NCI-H1092 (cell line): Measurements from ENCODE around the gene CCPG1.

ENCODE experiments used
- DNase-seq: peaks from one replicate; lab custom pipeline; 2025; lab: John Stamatoyannopoulos, UW

CCPG1 gene

DNA sequence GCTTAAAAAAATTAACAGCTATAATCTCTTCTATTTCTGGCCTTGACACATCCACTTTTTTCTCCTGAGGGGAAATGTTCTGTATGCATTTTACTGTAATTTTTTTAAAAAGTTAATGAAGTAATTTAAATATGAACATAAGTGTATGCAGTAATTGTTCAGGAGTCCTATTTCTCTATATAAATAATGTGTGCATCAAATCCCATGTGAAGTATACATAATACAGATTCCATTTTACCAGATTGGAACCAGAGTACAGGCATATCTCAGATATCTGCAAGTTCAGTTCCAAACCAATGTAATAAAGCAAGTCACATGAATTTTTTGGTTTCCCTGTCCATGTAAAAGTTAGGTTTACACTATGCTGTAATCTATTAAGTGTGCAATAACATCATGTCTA is 26.6 kb downstream of the CCPG1 start:
- DNase-seq = no peak

DNA sequence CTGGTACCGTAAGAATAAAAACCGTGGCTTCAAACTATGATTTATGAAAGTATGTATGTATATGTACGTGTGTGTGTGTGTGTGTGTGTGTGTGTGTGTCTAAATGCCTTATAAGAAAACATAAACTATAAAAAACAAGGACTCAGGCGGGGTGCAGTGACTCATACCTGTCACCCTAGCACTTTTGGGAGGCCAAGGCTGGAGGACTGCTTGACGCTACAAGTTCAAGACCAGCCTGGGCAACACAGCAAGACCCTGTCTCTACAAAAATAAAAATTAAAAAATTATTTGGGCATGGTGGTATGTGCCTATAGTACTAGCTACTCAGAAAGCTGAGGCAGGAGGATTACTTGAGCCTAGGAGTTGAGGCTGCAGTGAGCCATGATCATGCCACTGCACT is 29.1 kb downstream of the CCPG1 start:
- no peak for DNase-seq

DNA sequence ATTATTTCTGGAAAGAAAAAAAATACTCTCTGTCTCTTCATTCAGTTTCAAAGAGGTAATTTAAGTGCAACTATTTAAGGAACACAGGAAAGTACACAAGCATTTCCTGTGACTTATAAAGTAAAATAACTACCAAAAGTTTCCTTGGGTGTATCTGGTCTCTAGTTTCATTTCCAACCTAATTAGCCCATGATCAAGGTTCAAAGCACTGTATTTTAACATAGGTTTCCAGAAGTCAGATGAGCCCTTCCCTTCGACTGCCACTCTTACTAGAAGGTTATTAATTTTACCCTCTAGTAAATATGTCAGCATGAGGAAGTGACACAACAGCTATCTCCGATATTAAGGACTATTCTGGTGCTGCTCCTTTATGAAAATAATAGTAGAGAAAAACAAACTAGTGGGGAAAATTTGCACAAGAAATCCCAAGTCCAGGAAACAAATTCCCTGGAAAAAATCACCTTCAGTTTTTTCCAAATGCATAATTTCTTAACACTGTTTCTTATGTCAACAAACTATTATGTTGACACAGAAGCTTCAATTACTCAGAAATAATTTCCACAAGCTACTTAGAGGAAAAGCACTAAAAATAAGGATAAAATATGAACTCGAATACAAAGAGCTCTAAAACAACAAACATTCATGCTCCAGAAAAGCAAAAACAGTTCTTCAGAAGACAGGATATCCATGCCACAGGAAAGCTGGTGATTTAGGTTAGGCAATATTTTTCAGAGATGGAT is 35.3 kb downstream of the CCPG1 start:
- no peak for DNase-seq

DNA sequence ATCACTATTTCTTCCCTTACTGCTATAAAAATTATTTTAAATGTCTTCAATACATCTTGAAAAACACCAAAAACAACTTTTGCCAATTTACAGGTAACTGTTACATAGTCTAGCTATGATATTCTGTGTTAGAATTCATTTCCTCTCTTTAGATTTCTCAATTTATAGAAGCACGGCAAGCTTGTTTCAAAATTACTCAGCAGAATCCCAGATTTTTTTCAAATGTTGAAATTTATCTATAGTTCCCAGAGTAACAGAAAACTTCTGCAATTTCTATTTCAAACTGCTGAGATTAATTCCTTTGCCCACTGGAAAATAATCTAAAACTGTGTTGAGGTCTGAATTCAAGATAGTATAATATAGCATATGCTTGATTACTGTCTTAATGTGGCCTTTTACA is 41.2 kb downstream of the CCPG1 start:
- no peak for DNase-seq

DNA sequence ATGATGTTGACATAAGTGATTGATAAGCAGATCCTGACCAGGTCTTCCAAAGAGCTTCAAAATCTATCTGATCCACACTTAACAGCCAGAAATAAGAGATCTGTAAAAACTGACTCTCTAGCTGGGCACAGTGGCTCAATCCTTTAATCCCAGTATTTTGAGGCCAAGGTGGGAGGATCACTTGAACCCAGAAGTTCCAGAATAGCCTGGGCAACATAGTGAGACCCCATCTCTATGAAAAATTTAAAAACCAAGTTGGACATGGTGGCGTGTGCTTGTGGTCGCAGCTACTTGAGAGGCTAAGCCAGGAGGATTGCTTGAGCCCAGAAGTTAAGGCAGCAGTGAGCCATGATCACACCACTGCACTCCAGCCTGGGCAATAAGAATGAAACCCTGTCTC is 45.5 kb downstream of the CCPG1 start:
- DNase-seq = no peak

DNA sequence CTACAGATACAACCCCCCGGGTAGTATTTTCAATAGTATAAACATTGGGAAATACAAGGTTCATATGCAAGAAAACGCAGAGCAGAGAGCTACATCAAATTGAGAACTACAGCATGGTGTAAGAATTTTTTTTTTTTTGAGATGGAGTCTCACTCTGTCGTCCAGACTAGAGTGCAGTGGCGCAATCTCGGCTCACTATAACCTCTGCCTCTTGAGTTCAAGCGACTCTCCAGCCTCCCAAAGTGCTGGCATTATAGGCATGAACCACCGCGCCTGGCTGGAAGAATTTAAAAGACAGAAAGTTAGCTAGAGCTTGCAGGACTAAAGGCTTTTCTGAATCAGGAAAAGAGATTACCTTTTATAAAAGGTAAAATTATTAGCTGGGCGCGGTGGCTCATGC is 47.1 kb downstream of the CCPG1 start:
- no peak for DNase-seq

DNA sequence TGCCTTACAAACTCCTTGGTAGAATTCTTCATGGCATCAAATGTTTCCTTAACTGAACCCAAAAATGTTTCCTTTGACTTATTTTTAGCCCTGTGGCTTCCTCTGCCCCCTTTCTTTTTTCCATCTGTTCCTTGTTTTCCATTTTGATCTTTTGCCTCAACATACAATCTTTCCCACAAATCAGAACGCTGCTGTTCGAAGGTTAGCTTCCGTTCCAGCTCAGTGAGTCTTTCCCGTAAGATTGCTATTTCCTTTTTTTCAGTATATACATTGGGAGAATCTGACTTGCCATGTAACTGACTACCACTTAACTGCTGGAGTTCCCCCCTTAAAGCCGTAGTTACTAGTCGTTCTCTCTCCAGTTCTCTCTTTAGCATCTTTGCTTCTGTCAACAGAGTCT is 47.9 kb downstream of the CCPG1 start:
- no peak for DNase-seq

DNA sequence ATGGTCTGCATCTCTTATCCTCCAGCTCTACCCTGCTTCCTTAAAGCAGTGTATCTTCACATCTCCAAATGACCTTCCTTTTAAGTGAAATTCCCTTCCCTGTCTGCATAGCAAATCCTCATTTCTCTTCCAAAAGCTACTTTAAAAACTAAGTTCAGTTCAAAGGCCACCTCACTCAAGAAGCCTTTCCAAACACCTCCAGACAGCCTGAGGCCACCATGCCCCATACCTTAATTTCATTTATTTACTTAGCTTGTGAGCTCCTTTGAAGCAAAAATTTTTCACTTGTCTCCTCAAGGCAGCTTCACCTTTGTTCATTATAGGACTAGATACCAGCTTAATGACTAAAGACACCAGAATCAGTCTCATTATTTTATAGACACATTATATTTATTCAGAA is 49.7 kb downstream of the CCPG1 start:
- DNase-seq = no peak

DNA sequence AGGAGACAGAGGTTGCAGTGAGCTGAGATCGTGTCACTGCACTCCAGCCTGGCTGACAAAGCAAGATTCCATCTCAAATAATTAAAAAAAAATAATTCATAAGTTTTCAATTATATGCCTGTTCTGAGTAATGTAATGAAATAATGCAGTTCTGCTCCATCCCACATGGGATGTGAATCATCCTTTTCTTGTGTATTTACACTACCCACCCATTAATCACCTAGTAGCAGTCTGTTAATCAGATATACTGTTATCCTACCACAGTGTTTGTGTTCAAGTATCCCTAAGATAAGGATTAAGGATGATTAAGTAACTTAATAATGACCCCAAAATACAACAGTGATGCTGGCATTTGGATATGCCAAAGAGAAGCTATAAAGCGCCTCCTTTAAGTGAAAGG is 50.4 kb downstream of the CCPG1 start:
- no peak for DNase-seq

DNA sequence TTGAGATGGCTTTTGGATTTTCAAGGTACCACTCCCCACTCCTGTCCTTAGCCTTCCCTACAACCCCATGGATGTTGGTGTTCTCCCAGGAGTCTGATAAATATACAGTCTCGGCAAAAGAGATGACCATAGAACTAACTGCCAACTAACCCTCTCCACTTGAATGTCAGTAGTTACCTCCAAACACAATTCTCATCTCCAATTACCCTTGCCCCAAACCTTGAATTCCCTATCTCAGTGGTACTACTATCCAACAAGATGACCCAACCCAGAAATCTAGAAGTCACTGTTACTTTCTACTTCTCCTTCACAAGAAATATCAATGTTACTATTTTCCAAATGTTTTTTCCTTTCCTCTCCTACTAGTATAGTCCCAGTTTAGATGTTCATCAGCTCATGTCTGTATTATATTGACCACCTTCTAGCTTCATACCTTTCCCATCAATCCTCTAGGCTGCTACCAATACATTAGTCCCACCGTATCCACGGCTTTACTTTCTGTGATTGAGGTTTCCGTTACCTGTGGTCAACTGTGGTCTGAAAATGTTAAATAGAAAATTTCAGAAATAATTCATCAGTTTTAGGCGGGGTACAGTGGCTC is 51.1 kb downstream of the CCPG1 start:
- DNase-seq = no peak

DNA sequence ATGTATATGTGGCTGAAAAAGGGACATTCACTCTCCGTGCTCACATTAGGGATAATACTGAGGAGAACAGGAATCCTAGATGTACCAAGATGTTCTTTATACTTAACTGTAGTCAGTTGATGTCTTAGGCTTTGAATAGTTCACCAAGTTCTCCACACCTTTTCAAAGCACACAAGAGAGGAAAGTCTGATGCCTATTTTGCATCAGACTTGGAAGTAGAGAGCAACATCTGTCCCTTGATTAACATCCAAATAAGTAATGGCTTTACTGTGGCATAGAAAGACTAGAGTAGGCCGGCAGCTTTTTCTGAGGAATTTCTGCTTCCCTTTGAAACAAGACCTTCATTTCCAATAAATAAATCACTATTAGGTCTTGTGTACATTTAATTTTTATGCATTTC is 55.1 kb downstream of the CCPG1 start:
- no peak for DNase-seq

DNA sequence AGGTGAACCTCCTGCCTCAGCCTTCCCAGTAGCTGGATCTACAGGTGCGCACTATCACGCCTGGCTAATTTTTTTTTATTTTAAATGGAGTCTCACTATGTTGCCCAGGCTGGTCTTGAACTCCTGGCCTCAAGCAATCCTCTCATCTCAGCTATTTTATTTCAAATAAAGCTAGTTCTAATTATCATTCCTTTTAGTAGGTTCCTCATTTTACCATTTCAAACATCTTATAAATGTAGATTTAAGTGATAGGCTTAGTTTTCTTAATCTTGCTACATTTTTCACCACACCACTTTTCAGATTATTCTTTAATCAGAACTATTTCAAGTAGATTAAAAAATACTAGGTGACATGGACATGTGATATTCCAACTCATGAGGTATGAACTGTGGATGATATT is 58.9 kb downstream of the CCPG1 start:
- no peak for DNase-seq

DNA sequence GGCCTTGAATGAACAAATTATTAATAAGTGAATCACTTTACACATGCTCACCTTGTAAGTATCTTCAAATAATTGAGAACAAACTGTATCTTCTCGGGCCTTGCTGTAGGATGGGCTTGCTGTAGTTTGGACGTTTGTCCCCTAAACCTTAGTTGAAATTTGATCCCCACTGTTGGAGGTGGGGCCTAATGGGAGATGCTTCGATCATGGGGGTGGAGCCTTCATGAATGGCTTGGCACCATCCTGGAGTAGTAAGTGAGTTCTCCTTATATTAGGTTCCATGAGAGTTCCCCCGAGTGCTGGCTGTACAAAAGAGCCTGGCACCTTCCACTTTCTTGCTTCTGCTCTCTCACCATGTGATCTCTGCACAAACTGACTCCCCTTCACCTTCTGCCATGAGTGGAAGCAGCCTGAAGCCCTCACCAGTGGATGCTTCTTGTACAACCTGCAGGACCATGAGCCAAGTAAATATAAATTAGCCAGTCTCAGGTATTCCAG is 59.8 kb downstream of the CCPG1 start:
- DNase-seq = no peak

DNA sequence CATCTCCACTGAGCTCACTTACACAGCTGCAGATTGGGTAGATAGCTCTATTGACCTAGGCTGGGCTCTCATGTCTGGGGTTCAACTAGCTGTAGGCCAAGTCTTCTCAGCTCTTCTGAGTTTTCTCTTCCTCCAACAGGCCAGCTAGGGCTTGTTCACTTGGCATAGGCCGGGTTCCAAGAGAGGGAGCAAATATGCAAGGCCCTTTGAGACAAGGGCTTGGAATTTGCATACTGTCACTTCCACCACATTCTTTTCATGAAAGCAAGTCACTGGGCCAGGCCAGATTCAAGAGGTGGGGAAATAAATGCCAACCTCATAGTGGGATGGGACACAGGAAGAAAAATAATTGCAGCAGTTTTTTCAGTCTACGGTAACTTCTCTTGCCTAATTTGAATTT is 64.0 kb downstream of the CCPG1 start:
- DNase-seq = no peak

DNA sequence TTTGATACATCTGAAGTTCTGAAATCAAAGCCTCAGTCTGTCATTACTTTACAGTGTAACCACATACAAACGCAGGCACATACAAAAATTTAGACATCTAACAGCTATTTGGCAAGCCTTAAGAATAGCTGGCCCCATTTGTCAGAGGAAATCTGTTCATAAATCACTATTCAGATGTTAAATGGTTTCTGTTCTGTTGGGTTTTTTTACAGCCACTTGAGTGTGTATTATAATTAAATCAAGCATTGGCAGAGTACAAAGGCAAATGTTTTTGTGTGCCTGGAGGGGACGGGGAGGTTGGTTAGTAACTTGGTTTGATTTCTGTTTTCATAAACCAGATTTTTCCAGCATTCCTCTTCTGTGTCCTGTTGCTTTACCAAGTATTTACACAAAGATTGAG is 65.0 kb downstream of the CCPG1 start:
- DNase-seq = no peak

DNA sequence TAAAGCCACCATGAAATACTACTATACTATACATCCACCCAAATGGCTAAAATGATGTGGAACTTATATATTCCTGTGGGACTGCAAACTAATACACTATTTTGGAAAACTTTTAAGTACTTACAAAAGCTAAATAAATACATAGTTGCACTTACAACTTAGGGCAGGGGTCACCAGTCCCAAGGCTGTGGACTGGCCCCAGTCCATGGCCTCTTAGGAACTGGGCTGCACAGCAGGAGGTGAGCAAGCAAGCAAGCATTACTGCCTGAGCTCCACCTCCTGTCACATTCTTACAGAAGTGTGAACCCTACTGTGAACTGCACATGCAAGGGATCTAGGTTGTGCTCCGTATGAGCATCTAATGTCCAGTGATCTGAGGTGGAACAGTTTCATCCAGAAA is 71.0 kb downstream of the CCPG1 start:
- DNase-seq = no peak

DNA sequence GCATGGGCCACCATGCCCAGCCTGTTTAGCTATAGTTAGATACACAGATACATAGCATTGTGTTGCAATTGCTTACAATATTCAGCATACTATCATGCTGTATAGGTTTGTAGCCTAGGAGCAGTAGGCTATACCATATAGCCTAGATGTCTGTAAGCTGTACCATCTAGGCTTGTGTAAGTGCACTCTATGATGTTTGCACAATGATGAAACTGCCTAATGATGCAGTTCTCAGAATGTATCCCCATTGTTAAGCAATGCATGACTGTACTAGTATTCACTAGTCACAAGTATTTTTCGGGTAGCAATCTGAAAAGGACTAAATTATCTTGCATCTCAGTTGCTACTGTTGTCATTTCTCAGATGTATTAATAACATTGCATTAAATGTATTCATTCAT is 73.2 kb downstream of the CCPG1 start:
- no peak for DNase-seq

DNA sequence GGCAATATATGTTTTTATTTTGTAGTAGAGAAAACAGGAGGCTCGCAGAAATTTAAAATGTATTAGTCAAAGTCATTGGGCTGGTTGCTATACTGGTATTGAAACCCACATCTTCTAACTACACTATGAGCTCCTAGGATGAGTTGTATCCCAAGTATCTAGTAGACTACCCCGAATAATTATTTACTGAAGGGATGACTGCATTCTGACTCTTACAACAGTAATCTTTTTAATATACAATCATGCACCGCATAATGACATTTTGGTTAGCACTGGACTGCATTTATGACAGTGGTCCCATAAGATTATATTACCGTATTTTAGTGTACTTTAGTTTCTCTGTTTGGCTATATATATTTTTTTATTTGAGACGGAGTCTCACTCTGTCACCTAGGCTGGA is 73.8 kb downstream of the CCPG1 start:
- no peak for DNase-seq

DNA sequence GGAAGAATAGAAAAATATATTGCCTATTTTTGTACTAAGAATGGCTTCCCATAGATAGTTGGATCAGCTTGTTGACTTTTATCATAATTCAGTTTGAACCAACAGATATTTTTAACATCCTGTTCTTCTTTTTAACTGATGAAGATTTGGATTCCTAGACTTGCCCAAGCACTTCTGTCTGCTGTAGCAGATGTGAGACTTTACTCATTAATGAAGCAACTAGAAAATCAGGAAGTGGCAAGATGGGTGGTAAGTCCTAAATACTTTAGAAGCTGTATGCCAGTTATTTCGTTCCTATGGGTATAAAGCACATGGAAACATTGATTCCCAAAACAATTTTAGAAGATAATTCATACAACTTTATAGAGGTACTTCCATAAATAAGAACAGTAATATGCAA is 80.8 kb downstream of the CCPG1 start:
- no peak for DNase-seq

DNA sequence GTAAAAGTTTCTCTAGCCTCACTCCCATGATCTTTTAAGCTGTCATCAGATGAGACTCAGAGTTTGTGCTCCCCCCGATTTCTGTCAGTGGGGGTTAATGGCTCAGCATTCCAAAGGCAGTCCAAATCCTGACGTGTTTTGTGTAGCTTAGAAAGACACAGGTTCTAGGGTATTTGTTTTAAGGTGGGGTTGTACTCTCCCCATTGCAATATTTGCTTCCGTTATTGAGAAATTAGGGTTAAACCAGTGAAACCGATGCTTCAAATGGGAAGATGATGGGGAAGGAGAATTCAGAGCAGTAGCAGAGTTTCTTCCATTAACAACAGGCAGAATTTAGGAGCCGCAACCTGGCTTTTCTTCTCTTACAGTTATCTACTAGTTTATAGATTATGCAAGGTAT is 85.7 kb downstream of the CCPG1 start:
- DNase-seq = no peak

DNA sequence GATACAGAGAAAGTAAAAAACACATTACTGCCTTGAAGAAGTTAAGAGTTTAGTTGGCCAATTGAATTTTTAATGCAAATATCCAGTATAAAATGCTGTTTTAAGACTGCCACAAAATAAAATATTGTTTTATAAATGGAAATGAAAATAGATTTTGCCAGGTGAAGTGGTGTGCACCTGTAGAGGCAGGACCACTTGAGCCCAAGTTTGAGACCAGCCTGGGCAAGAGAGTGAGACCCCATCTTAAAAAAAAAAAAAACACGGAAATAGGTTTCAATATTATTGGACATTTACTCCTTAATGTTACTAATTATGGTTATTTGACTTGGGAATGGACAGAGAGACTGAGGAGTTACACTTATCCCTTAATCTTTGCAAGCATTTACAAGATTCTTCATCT is 87.2 kb downstream of the CCPG1 start:
- DNase-seq = no peak

DNA sequence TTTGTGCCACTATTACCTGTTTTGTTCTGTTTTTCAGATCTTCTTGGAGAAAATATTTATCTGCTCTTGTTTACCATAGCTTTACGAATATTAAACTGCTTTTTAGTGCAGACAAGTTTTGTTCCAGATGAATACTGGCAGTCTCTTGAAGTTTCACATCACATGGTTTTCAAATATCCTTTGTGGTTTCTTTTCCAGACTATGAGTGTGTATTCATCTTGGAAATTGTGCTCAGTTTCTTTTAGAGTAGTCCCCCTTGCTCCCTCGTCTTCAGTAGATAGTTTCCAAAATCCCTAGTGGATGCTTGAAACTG is 88.0 kb downstream of the CCPG1 start:
- no peak for DNase-seq

DNA sequence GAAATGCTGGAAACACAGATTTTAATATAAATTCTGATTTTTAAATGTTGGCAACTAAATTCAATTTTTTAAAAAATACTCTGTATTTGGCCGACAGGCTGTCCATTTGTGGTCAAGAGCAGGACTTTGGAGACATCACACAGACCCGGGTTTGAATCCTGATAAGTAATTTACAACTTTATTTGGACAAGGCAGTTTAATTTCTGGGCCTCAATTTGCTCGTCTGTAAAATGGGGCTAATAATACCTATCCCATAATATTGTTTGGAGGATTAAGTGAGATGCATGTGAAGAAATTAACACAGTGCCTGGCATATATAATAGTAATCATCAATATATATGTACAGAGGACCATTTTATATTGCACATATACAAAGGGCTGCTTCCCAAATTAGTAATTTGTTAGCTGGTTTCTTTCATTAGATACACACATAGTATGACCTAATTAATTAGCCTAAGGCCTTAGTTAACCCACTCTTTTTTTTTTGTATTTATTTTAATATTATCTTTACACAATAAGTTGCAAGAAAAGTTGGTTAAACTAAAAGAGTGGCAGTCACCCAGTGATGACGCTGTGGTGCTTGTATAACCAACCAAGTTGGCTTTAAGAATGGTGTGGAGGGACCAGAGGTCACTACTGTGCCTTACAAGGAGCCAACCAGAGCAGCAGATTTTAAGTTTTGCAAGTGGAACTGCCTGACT is 88.5 kb downstream of the CCPG1 start:
- no peak for DNase-seq
